B cell (primary cell): Measurements from ENCODE around the gene LIN37. TPM values are rescaled to one million over a fixed set of nuclear protein-coding genes. Genes with fewer than 3 reads are reported as not detected.

Source experiments
- ATAC-seq: fragments of 200-7000 bp; cut with Tn5 transposase; one replicate; pipeline ENCODE4 v1.10.0; 2021; ENCODE audit warnings: low read depth, mild to moderate bottlenecking, moderate number of reproducible peaks, moderate library complexity
- CTCF ChIA-PET: fragments of 350-600 bp; sonication (Branson Sonifier 250); formaldehyde crosslinking; loops from one replicate; lab custom pipeline; 2021; ENCODE audit warnings: antibody characterized with exemption, inconsistent platforms; lab: Charles Lee
- POLR2A ChIA-PET: fragments of 350-600 bp; sonication (Branson Sonifier 250); formaldehyde crosslinking; loops from one replicate; lab custom pipeline; 2021; ENCODE audit warnings: antibody characterized with exemption; lab: Charles Lee
- DNase-seq: peaks from one replicate; pipeline ENCODE4 v3.0.0; 2013
- H2AFZ ChIP-seq: 2 replicates; pipeline ENCODE4 v1.6.1; 2012; ENCODE audit warnings: mild to moderate bottlenecking, low read depth, low read length; ENCODE audit not compliant: insufficient read depth, poor library complexity, severe bottlenecking
- H3K27ac ChIP-seq, 2 donors: 1 replicate in 1 of 2; 2 replicates in 1 of 2; pipeline ENCODE4 v1.5.1; 2012 to 2013; ENCODE audit warnings: low read length in 2 of 2, mild to moderate bottlenecking in 2 of 2, moderate library complexity in 1 of 2
- H3K27me3 ChIP-seq, 4 experiments: fragments of 200-600 bp in 1 of 4; sonication (generic) in 1 of 4; replicated peaks in 1 of 4; 1 replicate in 2 of 4; 2 replicates in 2 of 4; pipeline versions ENCODE4 v1.6.1 to v1.7.0; 2013 to 2016; ENCODE audit warnings: low read length in 3 of 4, mild to moderate bottlenecking in 2 of 4, mixed read lengths in 1 of 4, moderate library complexity in 1 of 4; ENCODE audit not compliant: insufficient read depth in 4 of 4, control insufficient read depth in 3 of 4; ENCODE audit errors: control extremely low read depth in 1 of 4
- H3K36me3 ChIP-seq, 2 experiments: replicated peaks in 1 of 2; 1 replicate in 1 of 2; 2 replicates in 1 of 2; pipeline versions ENCODE4 v1.6.1 to v1.7.1; 2013; ENCODE audit warnings: low read length in 1 of 2; ENCODE audit not compliant: insufficient read depth in 2 of 2, control insufficient read depth in 1 of 2; ENCODE audit errors: control extremely low read depth in 1 of 2, extremely low read depth in 1 of 2
- H3K4me1 ChIP-seq, 2 donors: fragments of 200-600 bp in 1 of 2; sonication (generic) in 1 of 2; 1 replicate in 1 of 2; 2 replicates in 1 of 2; pipeline versions ENCODE4 v1.5.1 to v1.6.1; 2013 to 2017; ENCODE audit warnings: low read length in 2 of 2; ENCODE audit not compliant: control insufficient read depth in 2 of 2, insufficient read depth in 2 of 2
- H3K4me2 ChIP-seq: replicated peaks from 2 replicates; pipeline ENCODE3; 2012; ENCODE audit warnings: mild to moderate bottlenecking, low read depth, low read length; ENCODE audit not compliant: poor library complexity, severe bottlenecking
- H3K4me3 ChIP-seq, 5 experiments: fragments of 200-600 bp in 1 of 5; sonication (generic) in 1 of 5; 1 replicate in 3 of 5; 2 replicates in 2 of 5; pipeline versions ENCODE4 v1.5.1 to v1.7.0; 2011 to 2016; ENCODE audit warnings: low read length in 4 of 5, mild to moderate bottlenecking in 4 of 5, low read depth in 2 of 5, control low read depth in 1 of 5, moderate library complexity in 1 of 5; ENCODE audit not compliant: insufficient read depth in 1 of 5; ENCODE audit errors: control extremely low read depth in 1 of 5, extremely low read depth in 1 of 5
- H3K79me2 ChIP-seq: fragments of 200-600 bp; sonication (generic); one replicate; pipeline ENCODE4 v1.6.0; 2016; ENCODE audit warnings: low read length; ENCODE audit not compliant: control insufficient read depth, insufficient read depth
- H3K9ac ChIP-seq: fragments of 200-600 bp; sonication (generic); 2 replicates; pipeline ENCODE4 v1.6.1; 2017; ENCODE audit warnings: mild to moderate bottlenecking, low read length, moderate library complexity
- H3K9me3 ChIP-seq, 3 donors: one replicate each; pipeline versions ENCODE4 v1.6.1 to v1.7.1; 2013; ENCODE audit warnings: low read length in 2 of 3; ENCODE audit not compliant: control insufficient read depth in 2 of 3, insufficient read depth in 1 of 3; ENCODE audit errors: control extremely low read depth in 1 of 3
- H4K20me1 ChIP-seq: 2 replicates; pipeline ENCODE4 v1.6.0; 2012; ENCODE audit warnings: mild to moderate bottlenecking, low read length; ENCODE audit not compliant: insufficient read depth, control insufficient read depth, poor library complexity, severe bottlenecking
- H3K27ac Mint-ChIP-seq: one replicate; pipeline ENCODE4 v1.8.0; 2021; ENCODE audit warnings: mixed read lengths
- H3K27me3 Mint-ChIP-seq: one replicate; pipeline ENCODE4 v1.8.0; 2021; ENCODE audit warnings: mixed read lengths
- H3K4me1 Mint-ChIP-seq: one replicate; pipeline ENCODE4 v1.8.0; 2021; ENCODE audit warnings: mixed read lengths
- H3K4me3 Mint-ChIP-seq: one replicate; pipeline ENCODE4 v1.8.0; 2021; ENCODE audit warnings: mixed read lengths
- H3K9me3 Mint-ChIP-seq: one replicate; pipeline ENCODE4 v1.8.0; 2022; ENCODE audit warnings: mixed read lengths; ENCODE audit not compliant: insufficient read depth
- EZH2 ChIP-seq: IDR thresholded peaks from 2 replicates; pipeline ENCODE4 v1.6.1; 2012; ENCODE audit warnings: borderline replicate concordance, low read depth, mild to moderate bottlenecking, moderate library complexity, low read length; ENCODE audit not compliant: insufficient read depth, poor library complexity, severe bottlenecking
- WGBS: methylation state at CpG from one replicate; pipeline ENCODE4 v1.1.5; 2013; ENCODE audit warnings: missing lambda C conversion rate; ENCODE audit not compliant: insufficient coverage; 5-methylcytosine and 5-hydroxymethylcytosine counted together
- intact Hi-C: fragments of 100-400 bp; cut with micrococcal nuclease; formaldehyde crosslinking; loops from one replicate; pipeline ENCODE4 v1.10.0; 2022
- polyA plus RNA-seq: library from polyadenylated mRNA; depleted of rRNA; stranded (reverse); fragments of >200 nt; gene quantifications from 2 replicates; pipeline ENCODE4 v1.2.3, GENCODE V29; 2012
- total RNA-seq, 2 donors: library from RNA; stranded (reverse); fragments of 120-200 nt in 1 of 2; gene quantifications; 1 replicate in 1 of 2; 2 replicates in 1 of 2; pipeline versions ENCODE4 v1.2.3 to v1.2.4, GENCODE V29; 2013 to 2022
- TF ChIP-seq, protein P1 (sequence below): fragments of 200-600 bp; IDR thresholded peaks from one replicate; pipeline ENCODE4 v1.8.0; 2022; ENCODE audit warnings: antibody characterized with exemption, mild to moderate bottlenecking

LIN37 gene
- total and polyA plus RNA-seq, 2 donors (not counting 1 experiment from before 2014, with no cell fraction given) = 22.3 to 64.1 TPM

DNA sequence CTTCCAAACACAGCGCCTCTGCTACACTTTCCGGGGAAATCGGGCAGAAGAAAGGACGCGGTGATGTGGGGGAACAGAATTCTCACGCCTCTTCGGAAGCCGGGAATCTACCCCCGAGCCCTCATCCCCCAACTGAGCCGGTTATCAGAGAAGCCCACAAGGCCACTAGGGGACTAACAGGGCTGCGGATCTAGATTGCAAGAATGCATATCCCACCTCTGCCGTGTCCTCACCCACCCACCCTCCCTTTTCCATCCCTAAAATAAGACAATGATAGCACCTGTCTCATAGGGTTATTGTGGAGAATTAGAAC, 7.2 kb upstream of the LIN37 start:
- H4K20me1 ChIP-seq = peaks cover 27% of the 10 kb centered on the region
- H3K27ac ChIP-seq = peak overlapping the region; percentile 73 to 96
- Mint-ChIP-seq H3K27me3 (no peaks in the 10 kb centered on the region), H3K4me1 (peaks cover 62% of the 10 kb centered on the region), H3K9me3 (no peaks in the 10 kb centered on the region), H3K4me3 (peak overlapping the region; percentile 96), H3K27ac (peak overlapping the region; percentile 92)
- H3K79me2 ChIP-seq = peaks cover 46% of the 10 kb centered on the region
- peak overlapping the region; percentile 91 for H3K9ac ChIP-seq
- DNase-seq (no peak), ATAC-seq (no peak)
- H3K36me3 ChIP-seq = peaks cover 0 to 35% of the 10 kb centered on the region in 2 experiments
- peak overlapping the region; percentile 66 for H2AFZ ChIP-seq
- WGBS = 1% methylated on average over 9 of the region's 12 CpGs
- peaks cover 38 to 70% of the 10 kb centered on the region in 2 donors for H3K4me1 ChIP-seq
- TF ChIP-seq, protein P1, sequence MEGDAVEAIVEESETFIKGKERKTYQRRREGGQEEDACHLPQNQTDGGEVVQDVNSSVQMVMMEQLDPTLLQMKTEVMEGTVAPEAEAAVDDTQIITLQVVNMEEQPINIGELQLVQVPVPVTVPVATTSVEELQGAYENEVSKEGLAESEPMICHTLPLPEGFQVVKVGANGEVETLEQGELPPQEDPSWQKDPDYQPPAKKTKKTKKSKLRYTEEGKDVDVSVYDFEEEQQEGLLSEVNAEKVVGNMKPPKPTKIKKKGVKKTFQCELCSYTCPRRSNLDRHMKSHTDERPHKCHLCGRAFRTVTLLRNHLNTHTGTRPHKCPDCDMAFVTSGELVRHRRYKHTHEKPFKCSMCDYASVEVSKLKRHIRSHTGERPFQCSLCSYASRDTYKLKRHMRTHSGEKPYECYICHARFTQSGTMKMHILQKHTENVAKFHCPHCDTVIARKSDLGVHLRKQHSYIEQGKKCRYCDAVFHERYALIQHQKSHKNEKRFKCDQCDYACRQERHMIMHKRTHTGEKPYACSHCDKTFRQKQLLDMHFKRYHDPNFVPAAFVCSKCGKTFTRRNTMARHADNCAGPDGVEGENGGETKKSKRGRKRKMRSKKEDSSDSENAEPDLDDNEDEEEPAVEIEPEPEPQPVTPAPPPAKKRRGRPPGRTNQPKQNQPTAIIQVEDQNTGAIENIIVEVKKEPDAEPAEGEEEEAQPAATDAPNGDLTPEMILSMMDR = no peak
- no peak for TF ChIP-seq EZH2
- no peaks in the 10 kb centered on the region for H3K27me3 ChIP-seq
- intact Hi-C loops = loop anchor here (2.0 to 10.0 kb wide), 3 partner anchors 48 to 474 kb away; partner anchors contain the start of genes ZNF146 and ZNF565
- POLR2A ChIA-PET = interaction anchor here (0.9 to 1.5 kb wide), 8 partner anchors 9 to 159 kb away, joined by 3 to 10 read pairs (median 4); partner anchors contain the start of genes HSPB6 and NFKBID
- no peaks in the 10 kb centered on the region for H3K9me3 ChIP-seq
- H3K4me3 ChIP-seq = peak overlapping the region; percentile 60 to 93 (median 83)
- CTCF ChIA-PET = interaction anchor here (1.0 to 1.6 kb wide), 7 partner anchors 9 to 217 kb away, joined by 3 to 7 read pairs (median 4); no protein-coding TSS in a partner anchor
- H3K4me2 ChIP-seq = peak overlapping the region; percentile 100

DNA sequence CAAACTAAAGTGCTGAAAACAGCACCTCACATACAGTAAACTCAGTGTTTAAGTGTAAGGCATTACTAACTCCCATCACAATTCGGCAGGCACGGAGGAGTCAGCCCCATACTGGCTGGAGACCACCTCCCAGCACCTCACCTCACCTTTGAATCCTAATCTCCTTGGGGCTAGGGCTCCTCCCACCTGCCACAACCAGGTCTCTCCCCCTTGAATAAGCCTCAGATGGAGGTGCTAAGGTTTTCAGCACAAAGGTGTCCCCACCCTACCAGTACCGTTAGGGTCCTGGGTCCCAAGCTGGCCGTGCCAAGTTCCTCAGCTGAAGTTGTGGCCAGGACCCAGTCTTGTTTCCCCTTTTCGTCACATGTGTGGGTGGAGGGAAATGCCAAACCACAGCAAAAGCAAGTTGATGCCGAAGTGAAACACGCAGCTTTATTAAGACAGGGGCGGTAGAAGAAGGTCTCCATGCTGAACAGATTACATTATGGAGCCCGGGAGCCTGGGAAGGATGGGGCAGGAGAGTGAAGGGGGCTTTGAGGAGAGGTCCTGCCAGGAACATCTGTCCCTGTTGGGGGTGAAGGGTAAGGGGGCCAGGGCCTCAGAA, 6.2 kb upstream of the LIN37 start, which contains the start of gene IGFLR1:
TSS of gene IGFLR1 (minus strand) at position 332 of the 604 bp plus-strand sequence. CDS start 1,272 bp downstream, outside the sequence.
- intact Hi-C loops = loop anchor here (10.0 kb wide), 1 partner anchor 473 kb away; the partner anchor contains the start of genes ZNF146 and ZNF565
- WGBS = 1% methylated on average over 8 of the region's 9 CpGs
- Mint-ChIP-seq H3K4me3 (peak within 1 kb of the TSS; percentile 96), H3K27ac (peak within 1 kb of the TSS; percentile 99), H3K4me1 (peaks cover 59% of the 10 kb centered on the region), H3K27me3 (no peaks in the 10 kb centered on the region), H3K9me3 (no peaks in the 10 kb centered on the region)
- DNase-seq (peak; percentile 91), ATAC-seq (peak; percentile 10)
- no peaks in the 10 kb centered on the region for H3K27me3 ChIP-seq
- peak within 1 kb of the TSS; percentile 96 for H3K27ac ChIP-seq
- peaks cover 27% of the 10 kb centered on the region for H4K20me1 ChIP-seq
- H3K4me1 ChIP-seq = peaks cover 39 to 67% of the 10 kb centered on the region in 2 donors
- H3K4me2 ChIP-seq = peak within 1 kb of the TSS; percentile 100
- TF ChIP-seq, protein P1 = no peak
- no peak for TF ChIP-seq EZH2
- peak within 1 kb of the TSS; percentile 68 to 93 (median 83) for H3K4me3 ChIP-seq
- peaks cover 55% of the 10 kb centered on the region for H3K79me2 ChIP-seq
- H3K36me3 ChIP-seq = peaks cover 0 to 25% of the 10 kb centered on the region in 2 experiments
- peak within 1 kb of the TSS; percentile 69 for H2AFZ ChIP-seq
- peak within 1 kb of the TSS; percentile 91 for H3K9ac ChIP-seq
- H3K9me3 ChIP-seq = no peaks in the 10 kb centered on the region
- POLR2A ChIA-PET = interaction anchor here (0.7 to 1.5 kb wide), 5 partner anchors 23 to 313 kb away, joined by 3 to 7 read pairs (median 4); no protein-coding TSS in a partner anchor
- CTCF ChIA-PET = interaction anchor here (0.7 to 1.5 kb wide), 5 partner anchors 9 to 49 kb away, joined by 3 to 5 read pairs (median 3); no protein-coding TSS in a partner anchor
